B cell (primary cell): ENCODE results near the gene SLC37A1. TPM values are rescaled to one million over a fixed set of nuclear protein-coding genes. Genes with fewer than 3 reads are reported as not detected.

Source experiments
- ATAC-seq: fragments of 200-7000 bp; cut with Tn5 transposase; one replicate; pipeline ENCODE4 v1.10.0; 2021; ENCODE audit warnings: low read depth, mild to moderate bottlenecking, moderate number of reproducible peaks, moderate library complexity
- CTCF ChIA-PET: fragments of 350-600 bp; sonication (Branson Sonifier 250); formaldehyde crosslinking; loops from one replicate; lab custom pipeline; 2021; ENCODE audit warnings: antibody characterized with exemption, inconsistent platforms; lab: Charles Lee
- POLR2A ChIA-PET: fragments of 350-600 bp; sonication (Branson Sonifier 250); formaldehyde crosslinking; loops from one replicate; lab custom pipeline; 2021; ENCODE audit warnings: antibody characterized with exemption; lab: Charles Lee
- DNase-seq: peaks from one replicate; pipeline ENCODE4 v3.0.0; 2013
- H2AFZ ChIP-seq: 2 replicates; pipeline ENCODE4 v1.6.1; 2012; ENCODE audit warnings: mild to moderate bottlenecking, low read depth, low read length; ENCODE audit not compliant: insufficient read depth, poor library complexity, severe bottlenecking
- H3K27ac ChIP-seq, 2 donors: 1 replicate in 1 of 2; 2 replicates in 1 of 2; pipeline ENCODE4 v1.5.1; 2012 to 2013; ENCODE audit warnings: low read length in 2 of 2, mild to moderate bottlenecking in 2 of 2, moderate library complexity in 1 of 2
- H3K27me3 ChIP-seq, 4 experiments: fragments of 200-600 bp in 1 of 4; sonication (generic) in 1 of 4; replicated peaks in 1 of 4; 1 replicate in 2 of 4; 2 replicates in 2 of 4; pipeline versions ENCODE4 v1.6.1 to v1.7.0; 2013 to 2016; ENCODE audit warnings: low read length in 3 of 4, mild to moderate bottlenecking in 2 of 4, mixed read lengths in 1 of 4, moderate library complexity in 1 of 4; ENCODE audit not compliant: insufficient read depth in 4 of 4, control insufficient read depth in 3 of 4; ENCODE audit errors: control extremely low read depth in 1 of 4
- H3K36me3 ChIP-seq, 2 experiments: replicated peaks in 1 of 2; 1 replicate in 1 of 2; 2 replicates in 1 of 2; pipeline versions ENCODE4 v1.6.1 to v1.7.1; 2013; ENCODE audit warnings: low read length in 1 of 2; ENCODE audit not compliant: insufficient read depth in 2 of 2, control insufficient read depth in 1 of 2; ENCODE audit errors: control extremely low read depth in 1 of 2, extremely low read depth in 1 of 2
- H3K4me1 ChIP-seq, 2 donors: fragments of 200-600 bp in 1 of 2; sonication (generic) in 1 of 2; 1 replicate in 1 of 2; 2 replicates in 1 of 2; pipeline versions ENCODE4 v1.5.1 to v1.6.1; 2013 to 2017; ENCODE audit warnings: low read length in 2 of 2; ENCODE audit not compliant: control insufficient read depth in 2 of 2, insufficient read depth in 2 of 2
- H3K4me2 ChIP-seq: replicated peaks from 2 replicates; pipeline ENCODE3; 2012; ENCODE audit warnings: mild to moderate bottlenecking, low read depth, low read length; ENCODE audit not compliant: poor library complexity, severe bottlenecking
- H3K4me3 ChIP-seq, 5 experiments: fragments of 200-600 bp in 1 of 5; sonication (generic) in 1 of 5; 1 replicate in 3 of 5; 2 replicates in 2 of 5; pipeline versions ENCODE4 v1.5.1 to v1.7.0; 2011 to 2016; ENCODE audit warnings: low read length in 4 of 5, mild to moderate bottlenecking in 4 of 5, low read depth in 2 of 5, control low read depth in 1 of 5, moderate library complexity in 1 of 5; ENCODE audit not compliant: insufficient read depth in 1 of 5; ENCODE audit errors: control extremely low read depth in 1 of 5, extremely low read depth in 1 of 5
- H3K79me2 ChIP-seq: fragments of 200-600 bp; sonication (generic); one replicate; pipeline ENCODE4 v1.6.0; 2016; ENCODE audit warnings: low read length; ENCODE audit not compliant: control insufficient read depth, insufficient read depth
- H3K9ac ChIP-seq: fragments of 200-600 bp; sonication (generic); 2 replicates; pipeline ENCODE4 v1.6.1; 2017; ENCODE audit warnings: mild to moderate bottlenecking, low read length, moderate library complexity
- H3K9me3 ChIP-seq, 3 donors: one replicate each; pipeline versions ENCODE4 v1.6.1 to v1.7.1; 2013; ENCODE audit warnings: low read length in 2 of 3; ENCODE audit not compliant: control insufficient read depth in 2 of 3, insufficient read depth in 1 of 3; ENCODE audit errors: control extremely low read depth in 1 of 3
- H4K20me1 ChIP-seq: 2 replicates; pipeline ENCODE4 v1.6.0; 2012; ENCODE audit warnings: mild to moderate bottlenecking, low read length; ENCODE audit not compliant: insufficient read depth, control insufficient read depth, poor library complexity, severe bottlenecking
- H3K27ac Mint-ChIP-seq: one replicate; pipeline ENCODE4 v1.8.0; 2021; ENCODE audit warnings: mixed read lengths
- H3K27me3 Mint-ChIP-seq: one replicate; pipeline ENCODE4 v1.8.0; 2021; ENCODE audit warnings: mixed read lengths
- H3K4me1 Mint-ChIP-seq: one replicate; pipeline ENCODE4 v1.8.0; 2021; ENCODE audit warnings: mixed read lengths
- H3K4me3 Mint-ChIP-seq: one replicate; pipeline ENCODE4 v1.8.0; 2021; ENCODE audit warnings: mixed read lengths
- H3K9me3 Mint-ChIP-seq: one replicate; pipeline ENCODE4 v1.8.0; 2022; ENCODE audit warnings: mixed read lengths; ENCODE audit not compliant: insufficient read depth
- CTCF ChIP-seq: fragments of 200-600 bp; IDR thresholded peaks from one replicate; pipeline ENCODE4 v1.8.0; 2022; ENCODE audit warnings: antibody characterized with exemption, mild to moderate bottlenecking
- EZH2 ChIP-seq: IDR thresholded peaks from 2 replicates; pipeline ENCODE4 v1.6.1; 2012; ENCODE audit warnings: borderline replicate concordance, low read depth, mild to moderate bottlenecking, moderate library complexity, low read length; ENCODE audit not compliant: insufficient read depth, poor library complexity, severe bottlenecking
- WGBS: methylation state at CpG from one replicate; pipeline ENCODE4 v1.1.5; 2013; ENCODE audit warnings: missing lambda C conversion rate; ENCODE audit not compliant: insufficient coverage; 5-methylcytosine and 5-hydroxymethylcytosine counted together
- intact Hi-C: fragments of 100-400 bp; cut with micrococcal nuclease; formaldehyde crosslinking; loops from one replicate; pipeline ENCODE4 v1.10.0; 2022
- polyA plus RNA-seq: library from polyadenylated mRNA; depleted of rRNA; stranded (reverse); fragments of >200 nt; gene quantifications from 2 replicates; pipeline ENCODE4 v1.2.3, GENCODE V29; 2012
- total RNA-seq, 2 donors: library from RNA; stranded (reverse); fragments of 120-200 nt in 1 of 2; gene quantifications; 1 replicate in 1 of 2; 2 replicates in 1 of 2; pipeline versions ENCODE4 v1.2.3 to v1.2.4, GENCODE V29; 2013 to 2022

The SLC37A1 gene
- total and polyA plus RNA-seq, 2 donors (not counting 1 experiment from before 2014, with no cell fraction given) = 38.1 to 60.2 TPM

DNA sequence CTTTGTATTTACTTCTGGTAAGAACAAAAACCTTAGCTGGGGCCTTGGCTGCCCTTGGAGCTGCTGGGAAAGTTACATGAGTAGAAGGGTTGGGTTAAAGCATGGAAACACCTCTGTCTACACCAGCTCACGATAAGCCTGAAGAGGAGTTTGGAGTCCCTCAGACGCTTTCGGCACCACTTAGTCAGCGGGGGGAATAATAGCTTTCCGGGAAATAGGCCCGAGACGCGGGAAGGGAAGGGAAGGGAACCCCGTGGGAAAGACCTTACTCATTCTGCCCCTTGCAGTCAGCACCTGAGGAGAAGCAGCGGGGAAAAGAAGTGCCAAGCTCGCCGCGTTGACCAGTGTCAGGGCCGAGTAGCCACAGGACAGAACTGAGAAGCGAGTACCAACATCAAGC lies 73.4 kb downstream of the SLC37A1 start:
- DNase-seq (no peak), ATAC-seq (no peak)
- ChIA-PET POLR2A (no interaction called here), CTCF (interaction anchor here (1.0 kb wide), 1 partner anchor 231 kb away, joined by 3 read pairs; no protein-coding TSS in a partner anchor)
- no peaks in the 10 kb centered on the region for H3K9me3 ChIP-seq
- H4K20me1 ChIP-seq = no peaks in the 10 kb centered on the region
- no peak overlapping the region for H2AFZ ChIP-seq
- Mint-ChIP-seq H3K9me3 (no peaks in the 10 kb centered on the region), H3K27ac (no peak overlapping the region), H3K27me3 (peaks cover 1% of the 10 kb centered on the region), H3K4me3 (no peak overlapping the region), H3K4me1 (peaks cover 11% of the 10 kb centered on the region)
- H3K36me3 ChIP-seq = no peaks in the 10 kb centered on the region
- 95% methylated on average over 14 of the region's 15 CpGs for WGBS
- H3K27me3 ChIP-seq = peaks cover 0 to 4% (median 0%) of the 10 kb centered on the region in 4 experiments
- intact Hi-C loops = no loop called here
- H3K4me3 ChIP-seq = no peak overlapping the region
- TF ChIP-seq CTCF (no peak), EZH2 (no peak)
- no peak overlapping the region for H3K9ac ChIP-seq
- no peak overlapping the region for H3K4me2 ChIP-seq
- H3K79me2 ChIP-seq = no peaks in the 10 kb centered on the region
- H3K4me1 ChIP-seq = peaks cover 10 to 13% of the 10 kb centered on the region in 2 donors
- H3K27ac ChIP-seq = no peak overlapping the region

- Histone ChIP-seq H3K4me2 (peak overlapping the region; percentile 53), H4K20me1 (no peaks in the 10 kb centered on the region), H2AFZ (peak overlapping the region; percentile 64), H3K4me1 (peaks cover 10 to 17% of the 10 kb centered on the region in 2 donors), H3K9ac (no peak overlapping the region), H3K79me2 (no peaks in the 10 kb centered on the region), H3K27ac (no peak overlapping the region), H3K36me3 (no peaks in the 10 kb centered on the region), H3K4me3 (peak overlapping the region in 1 of 5 experiments; percentile 22), H3K27me3 (peaks cover 0 to 12% (median 0%) of the 10 kb centered on the region in 4 experiments), H3K9me3 (no peaks in the 10 kb centered on the region)
- TF ChIP-seq EZH2 (no peak), CTCF (no peak)
- Mint-ChIP-seq H3K4me3 (peak overlapping the region; percentile 37), H3K27ac (no peak overlapping the region), H3K4me1 (peaks cover 14% of the 10 kb centered on the region), H3K9me3 (no peaks in the 10 kb centered on the region), H3K27me3 (peaks cover 9% of the 10 kb centered on the region)
- peak; percentile 53 for ATAC-seq
- intact Hi-C loops = loop anchor here (5.0 to 10.0 kb wide), 4 partner anchors 64 to 334 kb away; partner anchors contain the start of genes ERVH48-1 and PDE9A
- POLR2A ChIA-PET = no interaction called here
- peak; percentile 41 for DNase-seq
- 23% methylated on average over 20 of the region's 20 CpGs for WGBS
- CTCF ChIA-PET = interaction anchor here (0.8 to 4.9 kb wide), 2 partner anchors 227 to 282 kb away, joined by 3 to 74 read pairs; no protein-coding TSS in a partner anchor
Observed at GRCh38 chr21:42590431-42591131, 76.9 kb downstream of the SLC37A1 start.
